IPS-15b (cell line): Measurements from ENCODE around the gene NDRG3.
"Not testable (repeated sequence)": the region's sequence is repeated elsewhere in the genome, so short reads cannot be mapped to it uniquely, and the experiment has no call there.

Source experiments
- H3K27me3 ChIP-seq: one replicate; pipeline ENCODE4 v1.6.1; 2013; ENCODE audit warnings: low read length; ENCODE audit not compliant: control insufficient read depth, insufficient read depth
- H3K36me3 ChIP-seq: one replicate; pipeline ENCODE4 v1.6.1; 2013; ENCODE audit warnings: low read length; ENCODE audit not compliant: control insufficient read depth, insufficient read depth
- H3K4me1 ChIP-seq: one replicate; pipeline ENCODE4 v1.6.1; 2013; ENCODE audit warnings: mild to moderate bottlenecking, low read length; ENCODE audit not compliant: control insufficient read depth, insufficient read depth
- H3K4me3 ChIP-seq: one replicate; pipeline ENCODE4 v1.5.1; 2013; ENCODE audit warnings: low read depth, low read length
- H3K9ac ChIP-seq: one replicate; pipeline ENCODE4 v1.6.1; 2013; ENCODE audit warnings: low read depth, mild to moderate bottlenecking, low read length
- H3K9me3 ChIP-seq: one replicate; pipeline ENCODE4 v1.6.1; 2013; ENCODE audit warnings: mild to moderate bottlenecking, low read length; ENCODE audit not compliant: control insufficient read depth, insufficient read depth

NDRG3 gene

DNA sequence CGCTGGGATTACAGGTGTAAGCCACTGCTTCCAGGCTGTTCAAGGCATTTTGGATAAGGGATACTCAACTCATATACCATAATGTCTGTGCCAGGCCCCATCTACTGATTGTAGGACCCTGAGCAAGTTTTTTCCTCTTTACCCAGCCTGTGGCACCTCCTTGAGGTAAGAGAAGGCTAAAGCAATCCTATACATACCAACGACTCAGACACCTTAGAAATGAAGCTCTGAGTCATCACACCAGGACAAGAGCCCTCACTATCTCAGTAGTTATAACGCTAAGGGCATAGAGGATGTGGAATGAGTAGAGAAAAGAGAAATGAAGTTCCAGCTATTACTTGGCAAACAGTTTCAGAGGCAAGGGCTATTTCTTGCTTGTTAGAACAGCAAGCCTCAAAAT is 16.9 kb downstream of the NDRG3 start:
- no peak overlapping the region for H3K9ac ChIP-seq
- H3K9me3 ChIP-seq = no peaks in the 10 kb centered on the region
- no peaks in the 10 kb centered on the region for H3K27me3 ChIP-seq
- no peak overlapping the region for H3K4me3 ChIP-seq
- no peaks in the 10 kb centered on the region for H3K4me1 ChIP-seq
- no peaks in the 10 kb centered on the region for H3K36me3 ChIP-seq

DNA sequence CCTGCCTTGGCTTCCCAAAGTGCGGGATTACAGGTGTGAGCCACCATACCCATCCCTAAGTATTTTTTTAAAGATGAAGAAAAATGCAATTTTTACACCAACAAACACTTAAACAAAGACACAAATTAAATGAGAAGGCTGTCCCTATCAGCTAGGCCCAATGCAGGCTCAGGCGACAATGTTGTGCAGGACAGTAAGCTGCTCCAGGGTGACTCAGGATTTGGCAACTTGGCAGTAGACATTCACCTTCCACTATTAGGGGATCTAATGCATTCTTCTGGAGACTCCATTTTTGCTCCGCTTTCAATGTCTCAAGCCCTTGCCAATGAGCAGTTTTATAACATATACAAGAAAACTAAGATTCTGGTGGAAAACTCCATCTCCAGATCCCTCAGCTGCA is 19.7 kb downstream of the NDRG3 start:
- Histone ChIP-seq H3K4me1 (no peaks in the 10 kb centered on the region), H3K9ac (no peak overlapping the region), H3K4me3 (no peak overlapping the region), H3K27me3 (no peaks in the 10 kb centered on the region), H3K36me3 (no peaks in the 10 kb centered on the region), H3K9me3 (no peaks in the 10 kb centered on the region)

DNA sequence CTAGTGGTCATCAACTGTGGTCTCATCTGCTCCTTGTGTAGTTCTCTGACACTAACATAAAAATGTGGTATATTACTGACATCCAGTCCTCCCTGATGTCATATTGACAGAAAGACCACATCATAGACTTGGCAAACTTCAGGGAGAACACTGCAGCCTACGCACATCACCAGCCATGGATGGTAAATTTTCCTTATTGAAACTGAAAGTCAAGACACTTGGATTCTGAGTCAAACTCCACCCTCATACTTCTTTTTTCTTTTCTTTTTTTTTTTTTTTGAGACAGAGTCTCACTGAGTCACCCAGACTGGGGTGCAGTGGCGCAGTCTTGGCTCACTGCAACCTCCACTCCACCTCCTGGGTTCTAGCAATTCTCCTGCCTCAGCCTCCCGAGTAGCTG is 25.4 kb downstream of the NDRG3 start:
- Histone ChIP-seq H3K4me3 (no peak overlapping the region), H3K9ac (no peak overlapping the region), H3K9me3 (no peaks in the 10 kb centered on the region), H3K27me3 (no peaks in the 10 kb centered on the region), H3K36me3 (no peaks in the 10 kb centered on the region), H3K4me1 (no peaks in the 10 kb centered on the region)

DNA sequence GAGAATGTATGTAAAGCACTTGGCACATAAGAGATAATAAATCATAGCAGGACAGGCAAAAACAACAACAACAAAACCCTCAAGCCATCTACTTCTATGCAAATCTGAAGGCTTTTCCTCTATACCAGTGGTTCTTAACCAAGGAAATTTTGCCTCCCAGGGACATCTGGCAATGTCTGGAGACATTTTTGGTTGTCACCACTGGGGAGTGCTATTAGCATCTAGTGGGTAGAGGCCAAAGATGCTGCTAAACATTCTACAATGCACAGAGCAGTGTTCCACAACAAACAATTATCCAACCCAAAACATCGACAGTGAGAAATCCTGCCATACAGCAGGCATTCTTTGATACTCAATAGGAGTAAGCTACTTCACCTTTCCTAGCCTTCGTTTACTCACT is 28.2 kb downstream of the NDRG3 start:
- Histone ChIP-seq H3K9ac (no peak overlapping the region), H3K4me3 (no peak overlapping the region), H3K4me1 (no peaks in the 10 kb centered on the region), H3K36me3 (no peaks in the 10 kb centered on the region), H3K9me3 (no peaks in the 10 kb centered on the region), H3K27me3 (no peaks in the 10 kb centered on the region)

DNA sequence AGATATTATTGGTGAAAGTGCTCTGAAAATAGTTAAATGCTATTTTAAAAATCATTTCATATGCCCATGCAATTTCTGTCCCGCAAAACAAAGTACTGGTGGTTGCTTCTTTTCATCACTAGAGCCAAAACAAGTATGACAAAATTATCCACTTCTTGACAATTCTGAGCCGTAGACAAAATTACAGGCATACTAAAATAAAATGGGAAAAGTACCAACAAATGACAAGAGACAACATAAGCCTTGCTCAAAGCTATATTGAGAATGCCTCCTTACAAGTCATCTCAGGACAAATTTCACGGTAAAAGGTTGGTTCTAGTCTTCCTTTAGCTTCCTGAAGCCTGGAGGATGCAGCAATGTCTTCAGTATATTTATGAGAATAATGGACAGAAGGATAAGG is 28.9 kb downstream of the NDRG3 start:
- no peaks in the 10 kb centered on the region for H3K36me3 ChIP-seq
- H3K9me3 ChIP-seq = no peaks in the 10 kb centered on the region
- no peaks in the 10 kb centered on the region for H3K4me1 ChIP-seq
- no peak overlapping the region for H3K4me3 ChIP-seq
- no peaks in the 10 kb centered on the region for H3K27me3 ChIP-seq
- no peak overlapping the region for H3K9ac ChIP-seq

DNA sequence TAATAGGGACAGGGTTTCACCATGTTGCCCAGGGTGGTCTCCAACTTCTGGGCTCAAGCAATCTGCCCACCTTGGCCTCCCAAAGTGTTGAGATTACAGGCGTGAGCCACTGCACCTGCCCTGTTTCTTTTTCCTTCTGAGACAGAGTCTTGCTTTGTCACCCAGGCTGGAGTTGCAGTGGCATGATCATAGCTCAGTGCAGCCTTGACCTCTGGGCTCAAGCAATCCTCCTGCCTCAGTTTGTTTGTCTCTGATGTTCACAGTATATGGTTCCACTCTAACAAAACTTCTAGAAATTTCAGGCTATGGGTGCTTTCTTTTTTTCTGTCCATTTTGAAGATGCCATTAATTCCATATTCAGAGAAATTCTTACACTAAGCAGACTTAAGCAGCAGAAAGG is 33.1 kb downstream of the NDRG3 start:
- no peaks in the 10 kb centered on the region for H3K9me3 ChIP-seq
- H3K27me3 ChIP-seq = no peaks in the 10 kb centered on the region
- no peak overlapping the region for H3K9ac ChIP-seq
- no peaks in the 10 kb centered on the region for H3K36me3 ChIP-seq
- no peaks in the 10 kb centered on the region for H3K4me1 ChIP-seq
- H3K4me3 ChIP-seq = no peak overlapping the region

DNA sequence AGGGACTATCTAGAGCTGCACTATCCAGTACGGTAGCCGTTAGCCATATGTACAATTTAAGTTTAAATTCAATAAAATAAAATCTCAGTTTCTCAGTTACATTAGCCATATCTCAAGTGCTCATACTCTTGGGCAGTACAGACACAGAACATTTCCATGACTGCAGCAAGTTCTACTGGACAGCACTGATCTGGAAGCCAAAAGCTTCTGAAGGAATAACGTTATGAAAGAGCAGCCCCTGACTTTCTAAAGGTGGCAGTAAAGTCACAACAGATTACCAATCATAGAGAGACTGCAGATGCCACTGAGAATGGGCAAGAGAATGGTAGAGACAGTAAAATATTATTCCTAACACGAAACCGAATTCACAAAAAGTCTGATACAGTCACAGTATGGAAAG is 36.8 kb downstream of the NDRG3 start:
- H3K4me3 ChIP-seq = no peak overlapping the region
- H3K9ac ChIP-seq = no peak overlapping the region
- H3K9me3 ChIP-seq = no peaks in the 10 kb centered on the region
- no peaks in the 10 kb centered on the region for H3K4me1 ChIP-seq
- H3K36me3 ChIP-seq = no peaks in the 10 kb centered on the region
- H3K27me3 ChIP-seq = no peaks in the 10 kb centered on the region

DNA sequence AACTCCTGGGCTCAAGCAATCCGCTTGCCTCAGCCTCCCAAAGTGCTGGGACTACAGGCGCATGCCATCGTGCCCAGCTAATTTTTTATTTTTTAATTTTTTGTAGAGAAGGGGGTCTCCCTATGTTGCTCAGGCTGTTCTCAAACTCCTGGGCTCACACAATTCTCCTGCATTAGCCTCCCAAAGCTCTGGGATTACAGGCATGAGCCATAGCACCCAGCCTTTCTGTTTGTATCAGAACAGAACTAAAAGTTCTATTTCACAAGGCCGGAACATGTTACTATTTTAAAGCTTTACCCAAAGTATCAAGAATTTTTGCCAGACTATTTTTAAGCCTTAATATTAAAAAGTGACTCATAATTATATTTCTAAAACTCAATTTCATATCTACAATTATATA is 42.4 kb downstream of the NDRG3 start:
- Histone ChIP-seq H3K27me3 (no peaks in the 10 kb centered on the region), H3K36me3 (no peaks in the 10 kb centered on the region), H3K9ac (no peak overlapping the region), H3K4me3 (no peak overlapping the region), H3K9me3 (no peaks in the 10 kb centered on the region), H3K4me1 (peaks cover 3% of the 10 kb centered on the region)

DNA sequence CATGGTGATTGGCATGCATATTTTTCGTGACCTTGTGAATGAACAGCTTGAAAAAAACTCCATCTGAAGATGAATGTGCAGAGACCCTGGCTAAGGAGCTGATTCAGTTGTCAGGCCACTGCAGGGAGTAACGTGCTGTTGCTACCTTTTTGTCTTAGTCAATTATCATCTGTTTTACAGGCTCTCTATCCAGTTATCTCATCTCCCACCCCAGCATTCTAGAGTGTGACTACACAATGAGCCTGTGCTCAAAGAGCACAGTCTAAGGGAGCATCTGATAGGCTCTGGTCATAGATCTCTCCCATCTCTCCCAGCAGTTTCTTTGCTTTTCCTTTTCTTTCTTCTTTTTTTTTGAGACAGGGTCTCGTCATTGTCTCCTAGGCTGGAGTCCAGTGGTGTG is 45.5 kb downstream of the NDRG3 start:
- Histone ChIP-seq H3K4me3 (no peak overlapping the region), H3K9me3 (no peaks in the 10 kb centered on the region), H3K4me1 (peaks cover 3% of the 10 kb centered on the region), H3K27me3 (no peaks in the 10 kb centered on the region), H3K9ac (no peak overlapping the region), H3K36me3 (no peaks in the 10 kb centered on the region)

DNA sequence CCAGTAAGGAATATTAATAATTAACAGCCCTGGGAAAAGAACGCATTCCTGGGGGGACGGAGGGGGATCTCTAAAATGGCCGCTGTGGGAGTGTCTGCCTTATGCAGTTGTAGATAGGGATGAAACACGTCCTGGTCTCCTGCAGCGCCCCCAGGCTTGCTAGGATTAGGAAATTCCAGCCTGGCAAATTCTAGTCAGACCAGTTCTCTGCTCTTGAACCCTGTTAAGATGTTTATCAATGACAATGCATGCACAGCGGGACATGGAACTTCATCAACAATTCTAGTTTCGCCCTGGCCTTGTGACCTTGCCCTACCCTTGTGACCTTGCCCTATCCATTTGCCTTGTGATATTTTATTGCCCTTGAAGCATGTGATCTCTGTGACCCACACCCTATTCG is 50.4 kb downstream of the NDRG3 start:
- H3K36me3 ChIP-seq, H3K4me3 ChIP-seq, H3K4me1 ChIP-seq, H3K9ac ChIP-seq, H3K9me3 ChIP-seq, H3K27me3 ChIP-seq: not testable (repeated sequence)

DNA sequence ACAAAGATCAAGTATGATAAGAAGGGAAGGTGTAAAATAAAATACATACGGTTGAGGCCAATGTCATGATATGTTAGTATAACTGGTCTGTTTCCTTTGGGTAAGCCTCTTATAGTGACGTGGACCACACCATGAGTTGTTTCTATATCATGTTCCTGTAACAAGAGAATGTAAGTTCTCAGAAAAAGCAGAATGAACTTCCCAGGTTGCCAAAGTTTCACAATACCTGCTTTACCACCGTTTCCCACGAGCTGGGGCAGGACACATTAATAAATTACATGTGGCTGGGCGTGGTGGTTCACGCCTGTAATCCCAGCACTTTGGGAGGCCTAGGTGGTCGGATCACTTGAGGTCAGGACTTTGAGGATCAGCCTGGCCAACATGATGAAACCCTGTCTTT is 57.3 kb downstream of the NDRG3 start:
- H3K4me1 ChIP-seq = no peaks in the 10 kb centered on the region

DNA sequence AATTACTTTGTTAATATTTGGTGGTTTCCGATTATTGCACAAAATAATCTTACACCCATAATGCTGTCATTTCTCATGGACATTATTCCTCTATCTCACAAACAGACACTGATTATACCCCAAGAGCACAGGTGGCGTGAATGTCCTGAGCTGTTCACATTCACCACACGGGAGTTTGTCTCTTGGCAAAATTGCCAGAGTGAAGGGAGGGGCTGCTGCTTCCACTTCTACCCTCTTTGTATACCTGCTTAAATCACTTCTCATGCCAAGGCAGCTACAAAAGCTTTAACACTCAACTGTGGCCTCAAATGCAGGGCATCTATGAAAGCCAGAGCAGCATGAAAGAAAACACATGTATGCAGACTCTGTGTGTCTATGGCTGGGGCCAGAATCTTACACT is 58.0 kb downstream of the NDRG3 start:
- no peaks in the 10 kb centered on the region for H3K4me1 ChIP-seq
- H3K27me3 ChIP-seq = no peaks in the 10 kb centered on the region
- H3K4me3 ChIP-seq = no peak overlapping the region
- H3K9me3 ChIP-seq = no peaks in the 10 kb centered on the region
- no peaks in the 10 kb centered on the region for H3K36me3 ChIP-seq
- H3K9ac ChIP-seq = no peak overlapping the region

More for the DNA sequence above, 57.3 kb downstream of the NDRG3 start:
- no peaks in the 10 kb centered on the region for H3K27me3 ChIP-seq
- H3K9ac ChIP-seq = no peak overlapping the region
- no peaks in the 10 kb centered on the region for H3K36me3 ChIP-seq
- H3K9me3 ChIP-seq = no peaks in the 10 kb centered on the region
- H3K4me3 ChIP-seq = no peak overlapping the region

DNA sequence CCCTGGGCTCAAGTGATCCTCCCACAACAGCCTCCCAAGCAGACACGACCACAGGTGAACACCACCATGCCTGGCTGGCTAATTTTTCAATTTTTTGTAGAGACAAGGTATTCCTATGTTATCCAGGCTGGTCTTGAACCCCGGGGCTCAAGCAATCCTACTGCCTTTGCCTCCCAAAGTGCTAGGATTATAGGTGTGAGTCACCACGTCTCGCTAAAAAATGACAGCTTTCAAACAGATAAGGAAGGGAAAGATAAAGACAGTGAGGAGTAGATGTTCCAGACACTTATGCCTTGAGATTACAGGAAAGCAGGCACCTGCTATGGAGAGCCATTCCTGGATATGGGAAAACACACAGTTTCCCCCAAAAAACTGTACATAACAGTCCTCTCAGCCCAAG is 58.9 kb downstream of the NDRG3 start:
- Histone ChIP-seq H3K36me3 (no peaks in the 10 kb centered on the region), H3K27me3 (no peaks in the 10 kb centered on the region)

More for the DNA sequence above, 58.9 kb downstream of the NDRG3 start:
- no peaks in the 10 kb centered on the region for H3K4me1 ChIP-seq
- no peak overlapping the region for H3K9ac ChIP-seq
- no peaks in the 10 kb centered on the region for H3K9me3 ChIP-seq
- H3K4me3 ChIP-seq = no peak overlapping the region
